HepG2 (cell line): ENCODE results near the gene RHOXF2. TPM values are rescaled to one million over a fixed set of nuclear protein-coding genes. Genes with fewer than 3 reads are reported as not detected.

Source experiments
- ATAC-seq: fragments of 200-7000 bp; cut with Tn5 transposase; 3 replicates; pipeline ENCODE4 v1.9.1; 2020; ENCODE audit warnings: mild to moderate bottlenecking, moderate library complexity
- BruUV-seq: library from RNA; stranded (reverse); fragments of 400-500 nt; replicated peaks from 2 replicates; lab custom pipeline; 2021; lab: Mats Ljungman, UMichigan
- CTCF ChIA-PET: fragments of 300-600 bp; formaldehyde crosslinking; extraction: SDS; loops from one replicate; lab custom pipeline; 2021; ENCODE audit warnings: low total read pairs, inconsistent platforms, low intra/inter-chr PET ratio; lab: Yijun Ruan, JAX
- POLR2A ChIA-PET: fragments of 350-600 bp; sonication (Branson Sonifier 250); formaldehyde crosslinking; loops from one replicate; lab custom pipeline; 2020; ENCODE audit warnings: antibody characterized with exemption, inconsistent platforms; lab: Yijun Ruan, JAX
- DNase-seq: peaks from one replicate; pipeline ENCODE4 v3.0.0-alpha.2; 2015; ENCODE audit warnings: low spot score
- FAIRE-seq: peaks from 3 replicates; lab custom pipeline; 2011; peaks lifted over from hg19 to GRCh38; lab: Jason Lieb, UNC
- H2AFZ ChIP-seq: one replicate; pipeline ENCODE4 v1.6.1; 2011; ENCODE audit warnings: low read length, inconsistent platforms
- H3K27ac ChIP-seq: fragments of 300-600 bp; 3 replicates; pipeline ENCODE4 v1.8.0; 2011; ENCODE audit warnings: mixed run types, mild to moderate bottlenecking, mixed read lengths, low read length, inconsistent platforms; ENCODE audit not compliant: insufficient read depth; ENCODE audit errors: extremely low read length
- H3K27me3 ChIP-seq, 2 experiments: fragments of 200-600 bp in 1 of 2; 2 replicates in 1 of 2; 3 replicates in 1 of 2; pipeline versions ENCODE4 v1.6.0 to v1.8.0; 2011; ENCODE audit warnings: low read length in 2 of 2, mild to moderate bottlenecking in 2 of 2, moderate library complexity in 2 of 2, inconsistent platforms in 1 of 2; ENCODE audit not compliant: insufficient read depth in 2 of 2, control insufficient read depth in 1 of 2
- H3K36me3 ChIP-seq, 2 experiments: fragments of 200-600 bp in 1 of 2; replicated peaks in 1 of 2; 2 replicates in 1 of 2; 3 replicates in 1 of 2; pipeline versions ENCODE4 v1.5.1 to v1.8.0; 2011; ENCODE audit warnings: low read length in 2 of 2, inconsistent platforms in 1 of 2; ENCODE audit not compliant: insufficient read depth in 2 of 2, control insufficient read depth in 1 of 2
- H3K4me1 ChIP-seq: 2 replicates; pipeline ENCODE4 v1.5.1; 2012; ENCODE audit warnings: low read length, inconsistent platforms; ENCODE audit not compliant: insufficient read depth
- H3K4me2 ChIP-seq: 2 replicates; pipeline ENCODE4 v1.6.0; 2011; ENCODE audit warnings: low read depth, low read length, inconsistent platforms
- H3K4me3 ChIP-seq, 3 experiments: fragments of 200-600 bp in 1 of 3; sonication (generic), shearing (Covaris generic) in 1 of 3; replicated peaks in 1 of 3; 2 replicates each; pipeline ENCODE4 v1.5.1; 2011 to 2016; ENCODE audit warnings: low read length in 3 of 3, inconsistent platforms in 2 of 3, low read depth in 2 of 3, mild to moderate bottlenecking in 2 of 3, control low read depth in 1 of 3, mixed read lengths in 1 of 3; ENCODE audit not compliant: insufficient read depth in 1 of 3
- H3K79me2 ChIP-seq: one replicate; pipeline ENCODE4 v1.6.1; 2011; ENCODE audit warnings: low read length, inconsistent platforms; ENCODE audit not compliant: insufficient read depth
- H3K9ac ChIP-seq: 2 replicates; pipeline ENCODE4 v1.6.0; 2011; ENCODE audit warnings: mild to moderate bottlenecking, low read depth, low read length, inconsistent platforms; ENCODE audit not compliant: insufficient read depth
- H3K9me3 ChIP-seq: 2 replicates; pipeline ENCODE4 v1.5.1; 2012; ENCODE audit warnings: mild to moderate bottlenecking, low read length
- H4K20me1 ChIP-seq: 2 replicates; pipeline ENCODE4 v1.6.0; 2011; ENCODE audit warnings: inconsistent platforms, mild to moderate bottlenecking, low read length, moderate library complexity; ENCODE audit not compliant: insufficient read depth
- ARHGAP35 ChIP-seq: sonication (generic); formaldehyde crosslinking; IDR thresholded peaks from 2 replicates; pipeline ENCODE4 v1.9.0; 2022; ENCODE audit warnings: mild to moderate bottlenecking, inconsistent platforms, moderate library complexity, missing genetic modification reagents, borderline replicate concordance
- ARNT2 ChIP-seq: sonication (generic); formaldehyde crosslinking; IDR thresholded peaks from 2 replicates; pipeline ENCODE4 v1.8.0; 2022; ENCODE audit warnings: mild to moderate bottlenecking, low read depth, missing genetic modification reagents, moderate library complexity
- ARNTL ChIP-seq: sonication (generic); formaldehyde crosslinking; IDR thresholded peaks from 2 replicates; pipeline ENCODE4 v1.4.0; 2020; ENCODE audit warnings: mild to moderate bottlenecking, missing genetic modification reagents
- KAT2B ChIP-seq: fragments of 150-350 bp; IDR thresholded peaks from 2 replicates; pipeline ENCODE4 v1.6.1; 2014; ENCODE audit warnings: low read depth, low read length, borderline replicate concordance
- MATR3 ChIP-seq: sonication (generic); formaldehyde crosslinking; IDR thresholded peaks from 2 replicates; pipeline ENCODE4 v1.4.0; 2020; ENCODE audit warnings: missing genetic modification reagents
- MZF1 ChIP-seq: sonication (generic); formaldehyde crosslinking; IDR thresholded peaks from 2 replicates; pipeline ENCODE4 v1.8.1; 2023; ENCODE audit warnings: mild to moderate bottlenecking, missing genetic modification reagents, borderline replicate concordance
- POLR2G ChIP-seq: fragments of 200-400 bp; formaldehyde crosslinking; IDR thresholded peaks from 2 replicates; pipeline ENCODE4 v1.6.1; 2018; ENCODE audit warnings: mild to moderate bottlenecking, low read depth, low read length, moderate library complexity
- RBFOX2 ChIP-seq: fragments of 200-400 bp; formaldehyde crosslinking; IDR thresholded peaks from 2 replicates; pipeline ENCODE4 v1.6.1; 2017; ENCODE audit warnings: low read depth, mild to moderate bottlenecking, low read length
- SRSF4 ChIP-seq: fragments of 200-400 bp; formaldehyde crosslinking; IDR thresholded peaks from one replicate; pipeline ENCODE4 v1.6.1; 2018; ENCODE audit warnings: mild to moderate bottlenecking, low read depth, low read length, moderate library complexity; ENCODE audit not compliant: poor library complexity, severe bottlenecking
- ZKSCAN5 ChIP-seq: sonication (generic); formaldehyde crosslinking; IDR thresholded peaks from 2 replicates; pipeline ENCODE4 v1.5.1; 2020; ENCODE audit warnings: mild to moderate bottlenecking, missing genetic modification reagents
- ZKSCAN8 ChIP-seq: IDR thresholded peaks from 2 replicates; pipeline ENCODE4 v1.6.1; 2016; ENCODE audit warnings: borderline replicate concordance, missing genetic modification reagents, missing compliant biosample characterization
- ZNF510 ChIP-seq: sonication (generic); formaldehyde crosslinking; IDR thresholded peaks from 2 replicates; pipeline ENCODE4 v1.4.0; 2020; ENCODE audit warnings: low read depth, mild to moderate bottlenecking, missing genetic modification reagents
- ZNF652 ChIP-seq: IDR thresholded peaks from 2 replicates; pipeline ENCODE4 v1.6.1; 2016; ENCODE audit warnings: low read depth, borderline replicate concordance
- ZNF674 ChIP-seq: sonication (generic); formaldehyde crosslinking; IDR thresholded peaks from 2 replicates; pipeline ENCODE4 v1.5.0; 2020; ENCODE audit warnings: low read depth, mild to moderate bottlenecking, missing genetic modification reagents
- WGBS: methylation state at CpG from one replicate; pipeline ENCODE4 v1.1.6; 2017; ENCODE audit warnings: low lambda C conversion rate; 5-methylcytosine and 5-hydroxymethylcytosine counted together
- in situ Hi-C: cut with HindIII; loops from 2 replicates; pipeline ENCODE4 v1.10.0; 2017; ENCODE audit warnings: low pct_unique_long_range_greater_than_20kb; ENCODE audit not compliant: extremely low pct_ligation_motif_present
- intact Hi-C: fragments of 100-400 bp; cut with micrococcal nuclease; formaldehyde crosslinking; loops from one replicate; pipeline ENCODE4 v1.10.0; 2022; ENCODE audit not compliant: unreplicated experiment
- polyA plus RNA-seq, 8 experiments: library from polyadenylated mRNA; depleted of rRNA in 3 of 8; stranded (reverse) in 7 of 8; unstranded in 1 of 8; fragments of >200 nt; fragmentation: Illumina TruSeq in 4 of 8; extraction: Trizol in 4 of 8; gene quantifications; 2 replicates each; pipeline versions ENCODE4 v1.2.1 to v1.2.3, GENCODE V29; 2011 to 2016; ENCODE audit warnings: low read depth in 4 of 8, missing spikeins in 1 of 8, mixed read lengths in 1 of 8; ENCODE audit not compliant: insufficient read depth in 1 of 8
- total RNA-seq, 5 experiments: library from RNA; depleted of rRNA; stranded (reverse); fragments of >200 nt; fragmentation: Illumina TruSeq; extraction: Trizol; gene quantifications; 2 replicates each; pipeline ENCODE4 v1.2.3, GENCODE V29; 2016; ENCODE audit warnings: low read depth in 1 of 5
- TF ChIP-seq, protein P1 (sequence below): sonication (generic); formaldehyde crosslinking; IDR thresholded peaks from 2 replicates; pipeline ENCODE4 v1.4.0; 2020; ENCODE audit warnings: mild to moderate bottlenecking, missing genetic modification reagents
- TF ChIP-seq, protein P2 (sequence below): sonication (generic); formaldehyde crosslinking; IDR thresholded peaks from 2 replicates; pipeline ENCODE4 v1.8.1; 2023; ENCODE audit warnings: mild to moderate bottlenecking, missing genetic modification reagents, borderline replicate concordance

RHOXF2 gene
- total and polyA plus RNA-seq, 2 of the 13 experiments (the other 11 are each of a cell fraction or from before 2014, with no cell fraction given): not detected

DNA sequence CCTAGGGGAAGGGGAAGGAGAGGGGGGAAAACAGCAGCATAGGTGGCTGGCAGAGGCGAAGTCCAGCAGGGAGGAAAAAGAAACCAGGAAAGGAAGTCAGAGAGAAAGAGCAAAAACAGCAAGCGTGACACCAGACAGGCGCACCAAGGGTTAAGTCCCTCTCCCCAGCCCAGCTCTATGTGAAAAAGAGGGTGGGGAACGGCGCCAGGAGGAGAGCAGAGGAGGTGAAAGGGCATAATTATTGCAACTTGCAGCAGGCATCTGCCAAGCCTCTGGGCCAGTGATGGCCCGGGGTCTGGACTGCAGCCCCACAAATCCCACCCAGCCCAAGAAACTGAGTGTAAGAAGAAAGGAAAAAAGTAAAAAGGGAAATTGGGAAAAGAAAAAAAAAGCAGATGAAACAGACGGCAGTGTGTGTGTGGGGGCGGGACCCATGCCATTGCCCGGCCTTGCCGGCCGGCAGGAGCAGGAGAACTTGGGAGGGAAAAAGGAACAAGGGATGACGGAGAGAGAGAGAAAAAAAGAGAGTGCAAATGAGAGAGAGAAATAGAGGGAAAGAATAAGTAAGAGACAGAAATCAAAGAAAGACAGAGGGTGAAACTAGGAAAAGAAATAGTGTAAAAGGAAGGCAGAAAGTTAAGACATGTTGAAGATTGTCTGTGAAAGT lies 14.1 kb upstream of the RHOXF2 start:
- H3K9ac ChIP-seq: no peak overlapping the region
- ChIA-PET POLR2A (no interaction called here), CTCF (no interaction called here)
- no peak for FAIRE-seq
- H3K4me1 ChIP-seq: no peaks in the 10 kb centered on the region
- TF ChIP-seq ZNF652: peak; percentile 74
- TF ChIP-seq ZNF674 (CRISPR knock-in tag): no peak
- TF ChIP-seq ARNTL (CRISPR knock-in tag): no peak
- no peak for TF ChIP-seq ARNT2 (CRISPR knock-in tag)
- no peak overlapping the region for H3K27ac ChIP-seq
- H3K4me3 ChIP-seq: no peak overlapping the region
- H3K27me3 ChIP-seq: no peaks in the 10 kb centered on the region; a peak in 1 of 5 replicates
- no peaks in the 10 kb centered on the region for H3K79me2 ChIP-seq
- no TSS peak for BruUV-seq
- H3K9me3 ChIP-seq: no peaks in the 10 kb centered on the region; the same call in 1 of the 2 replicates
- no peaks in the 10 kb centered on the region for H4K20me1 ChIP-seq
- DNase-seq: no peak
- WGBS: 18% methylated on average over 12 of the region's 12 CpGs
- no peak overlapping the region for H3K4me2 ChIP-seq
- intact Hi-C loops (no loop called here), in situ Hi-C loops (loop anchor here (25.0 kb wide), 1 partner anchor 157 kb away; no protein-coding TSS in a partner anchor)
- no peak overlapping the region for H2AFZ ChIP-seq
- ATAC-seq: no peak
- H3K36me3 ChIP-seq: no peaks in the 10 kb centered on the region

DNA sequence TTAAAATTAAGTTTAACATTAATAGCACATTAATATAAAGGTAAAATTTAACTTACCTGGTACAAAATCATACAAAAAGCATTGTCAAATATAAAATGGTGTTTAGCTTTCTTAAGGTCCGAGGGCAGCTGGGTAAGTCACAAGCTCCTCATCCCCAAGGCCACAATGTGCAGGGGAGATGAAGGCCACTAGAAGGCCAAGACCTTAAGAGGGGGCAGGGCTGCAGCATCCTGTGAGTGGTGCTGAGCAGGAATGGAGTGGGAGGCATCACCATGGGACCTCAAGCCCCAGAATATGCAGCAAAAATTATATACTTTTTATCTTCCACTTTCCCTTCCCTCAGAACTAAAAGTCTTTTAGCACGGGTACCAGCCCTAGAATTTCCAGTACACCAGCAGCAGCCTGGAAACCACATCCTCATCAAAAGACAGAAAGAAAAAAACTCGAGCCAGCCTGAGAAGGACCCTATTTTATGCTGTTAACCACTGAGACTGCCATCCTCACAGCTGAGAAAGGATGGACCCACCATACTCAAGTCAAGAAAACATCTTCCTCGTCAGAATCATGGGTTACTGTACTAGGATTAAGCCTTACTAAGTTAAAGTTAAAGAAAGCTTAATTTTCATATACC lies 13.0 kb upstream of the RHOXF2 start:
- Histone ChIP-seq H3K36me3 (no peaks in the 10 kb centered on the region), H3K27ac (no peak overlapping the region), H3K4me1 (no peaks in the 10 kb centered on the region), H3K9me3 (no peaks in the 10 kb centered on the region; the same call in 1 of the 2 replicates), H3K79me2 (no peaks in the 10 kb centered on the region), H3K4me3 (no peak overlapping the region), H3K27me3 (no peaks in the 10 kb centered on the region; a peak in 1 of 5 replicates), H3K4me2 (no peak overlapping the region), H4K20me1 (no peaks in the 10 kb centered on the region), H2AFZ (no peak overlapping the region), H3K9ac (no peak overlapping the region)
- 24% methylated on average over 4 of the region's 4 CpGs for WGBS
- no peak for DNase-seq
- FAIRE-seq: no peak
- POLR2A ChIA-PET: no interaction called here
- CTCF ChIA-PET: no interaction called here
- in situ Hi-C loops (loop anchor here (25.0 kb wide), 1 partner anchor 158 kb away; no protein-coding TSS in a partner anchor), intact Hi-C loops (no loop called here)
- TF ChIP-seq ZNF510 (no peak), MZF1 (CRISPR knock-in tag) (no peak), ARHGAP35 (CRISPR knock-in tag) (no peak), MATR3 (CRISPR knock-in tag) (no peak), KAT2B (no peak), RBFOX2 (no peak), POLR2G (no peak), ZKSCAN8 (CRISPR knock-in tag) (no peak), SRSF4 (no peak), ZKSCAN5 (CRISPR knock-in tag) (no peak)
- TF ChIP-seq, protein P1, sequence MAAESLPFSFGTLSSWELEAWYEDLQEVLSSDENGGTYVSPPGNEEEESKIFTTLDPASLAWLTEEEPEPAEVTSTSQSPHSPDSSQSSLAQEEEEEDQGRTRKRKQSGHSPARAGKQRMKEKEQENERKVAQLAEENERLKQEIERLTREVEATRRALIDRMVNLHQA (CRISPR knock-in tag): no peak
- TF ChIP-seq, protein P2, sequence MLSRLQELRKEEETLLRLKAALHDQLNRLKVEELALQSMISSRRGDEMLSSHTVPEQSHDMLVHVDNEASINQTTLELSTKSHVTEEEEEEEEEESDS (CRISPR knock-in tag): no peak
- no peak for ATAC-seq
- no TSS peak for BruUV-seq
